KMS-11 (cell line): Measurements from ENCODE around the gene ASIC2.

Experiments
- H2AFZ ChIP-seq: fragments of 200-600 bp; sonication (generic); 2 replicates; pipeline ENCODE4 v1.6.1; 2016; ENCODE audit warnings: antibody characterized with exemption, mixed run types, low read depth
- H3K27ac ChIP-seq: fragments of 200-600 bp; sonication (generic); 2 replicates; pipeline ENCODE4 v1.6.1; 2016; ENCODE audit warnings: mild to moderate bottlenecking, mixed run types
- H3K27me3 ChIP-seq: fragments of 200-600 bp; sonication (generic); 2 replicates; pipeline ENCODE4 v1.6.1; 2017; ENCODE audit warnings: mild to moderate bottlenecking, low read depth, mixed run types, moderate library complexity; ENCODE audit not compliant: insufficient read depth
- H3K36me3 ChIP-seq: fragments of 200-600 bp; sonication (generic); 2 replicates; pipeline ENCODE4 v1.6.1; 2017; ENCODE audit warnings: mild to moderate bottlenecking, mixed run types; ENCODE audit not compliant: insufficient read depth
- H3K4me1 ChIP-seq: fragments of 200-600 bp; sonication (generic); 2 replicates; pipeline ENCODE4 v1.6.1; 2016; ENCODE audit warnings: mild to moderate bottlenecking, low read depth, mixed run types; ENCODE audit not compliant: poor library complexity, severe bottlenecking
- H3K4me2 ChIP-seq: fragments of 200-600 bp; sonication (generic); 2 replicates; pipeline ENCODE4 v1.7.0; 2016; ENCODE audit warnings: mild to moderate bottlenecking, mixed run types
- H3K4me3 ChIP-seq: fragments of 200-600 bp; sonication (generic); IDR thresholded peaks from 2 replicates; pipeline ENCODE4 v1.6.1; 2017; ENCODE audit warnings: low read depth, low read length, mixed read lengths; ENCODE audit not compliant: insufficient read depth
- H3K79me2 ChIP-seq: fragments of 200-600 bp; sonication (generic); 2 replicates; pipeline ENCODE4 v1.6.1; 2016; ENCODE audit warnings: low read depth, mixed run types; ENCODE audit not compliant: insufficient read depth
- H3K9ac ChIP-seq: fragments of 200-600 bp; sonication (generic); 2 replicates; pipeline ENCODE4 v1.6.1; 2016; ENCODE audit warnings: mild to moderate bottlenecking, mixed run types
- H4K20me1 ChIP-seq: fragments of 200-600 bp; sonication (generic); 2 replicates; pipeline ENCODE4 v1.6.1; 2016; ENCODE audit warnings: mild to moderate bottlenecking, mixed run types; ENCODE audit not compliant: insufficient read depth
- CTCF ChIP-seq: fragments of 200-600 bp; sonication (generic); conservative IDR thresholded peaks from 2 replicates; pipeline ENCODE4 v1.6.1; 2017; ENCODE audit warnings: low read depth, mild to moderate bottlenecking, antibody characterized with exemption, low read length, moderate library complexity, mixed read lengths

Gene ASIC2

GRCh38 chr17:33015716-33016346, 277.3 kb downstream of the ASIC2 start:
- H3K9ac ChIP-seq: no peak overlapping the region
- TF ChIP-seq CTCF: no peak

DNA sequence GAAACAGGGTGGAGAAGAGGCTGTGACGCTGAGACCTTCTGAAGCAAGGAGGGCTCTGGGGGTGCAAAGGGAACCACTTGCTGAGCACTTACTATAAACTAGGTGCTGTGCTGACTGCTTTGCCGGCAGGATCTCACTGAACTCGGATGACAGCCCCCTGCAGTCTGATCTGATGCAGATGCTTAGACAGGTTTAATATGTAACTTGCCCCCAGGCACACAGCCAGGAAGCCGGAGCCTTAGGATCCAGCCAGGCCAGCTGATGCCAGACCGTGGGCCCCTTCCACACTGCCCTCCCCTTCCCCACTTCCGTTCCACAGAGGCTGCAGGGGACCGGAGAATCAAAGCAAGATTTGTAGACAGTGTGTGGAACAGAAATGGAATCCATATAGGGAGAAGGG, 278.3 kb downstream of the ASIC2 start:
- Histone ChIP-seq H3K27me3 (no peaks in the 10 kb centered on the region), H3K4me1 (no peaks in the 10 kb centered on the region), H3K79me2 (no peaks in the 10 kb centered on the region), H3K27ac (no peak overlapping the region), H2AFZ (no peak overlapping the region), H3K36me3 (no peaks in the 10 kb centered on the region), H4K20me1 (no peaks in the 10 kb centered on the region), H3K9ac (no peak overlapping the region), H3K4me2 (no peak overlapping the region), H3K4me3 (no peak overlapping the region)
- no peak for TF ChIP-seq CTCF

More at GRCh38 chr17:33015716-33016346, 277.3 kb downstream of the ASIC2 start:
- no peak overlapping the region for H3K4me3 ChIP-seq
- H3K4me1 ChIP-seq: no peaks in the 10 kb centered on the region
- H2AFZ ChIP-seq: no peak overlapping the region
- no peaks in the 10 kb centered on the region for H3K27me3 ChIP-seq
- no peaks in the 10 kb centered on the region for H3K79me2 ChIP-seq
- H3K27ac ChIP-seq: no peak overlapping the region
- no peaks in the 10 kb centered on the region for H3K36me3 ChIP-seq
- H4K20me1 ChIP-seq: no peaks in the 10 kb centered on the region
- H3K4me2 ChIP-seq: no peak overlapping the region

DNA sequence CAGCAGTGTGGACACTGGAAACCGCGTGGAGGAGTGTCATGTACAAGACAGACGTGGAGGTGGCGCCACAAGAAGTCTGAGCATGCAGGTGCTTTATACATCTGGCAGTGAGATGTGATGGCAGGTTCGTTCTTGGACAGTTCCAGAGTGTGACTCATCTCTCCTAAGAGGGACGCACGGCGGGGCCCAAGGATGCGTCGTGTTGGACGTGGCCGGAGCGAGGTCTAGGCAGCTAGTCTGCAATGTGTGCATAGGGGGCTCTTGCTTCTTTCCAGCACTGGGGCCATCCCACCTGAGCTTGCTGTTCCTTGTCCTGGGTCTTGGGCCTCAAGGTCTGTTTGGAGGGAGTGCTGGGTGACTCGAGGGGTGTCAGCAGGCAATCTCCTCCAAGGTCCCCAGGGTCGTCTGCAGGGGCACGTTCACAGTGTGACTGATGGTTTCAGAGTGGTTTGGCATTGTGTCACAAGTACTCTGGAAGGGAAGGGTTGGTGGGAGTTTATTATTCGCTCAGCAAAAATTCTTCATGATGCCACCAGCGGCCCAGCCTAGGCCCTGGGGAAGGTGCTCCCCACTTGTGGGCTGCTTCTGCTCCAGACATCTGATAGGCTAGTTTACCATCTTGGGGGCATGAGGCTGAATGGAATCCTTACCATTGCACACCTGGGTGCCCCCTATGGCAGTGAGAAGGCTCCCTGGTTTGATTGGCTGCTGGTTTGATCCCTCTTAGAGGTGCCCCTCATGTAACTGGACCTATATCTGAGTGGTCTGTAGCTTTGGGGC, 279.3 kb downstream of the ASIC2 start:
- Histone ChIP-seq H3K36me3 (no peaks in the 10 kb centered on the region), H3K4me3 (no peak overlapping the region), H4K20me1 (no peaks in the 10 kb centered on the region), H3K4me2 (no peak overlapping the region), H3K79me2 (no peaks in the 10 kb centered on the region), H2AFZ (no peak overlapping the region), H3K4me1 (no peaks in the 10 kb centered on the region), H3K27me3 (no peaks in the 10 kb centered on the region), H3K9ac (no peak overlapping the region), H3K27ac (no peak overlapping the region)
- TF ChIP-seq CTCF: no peak

DNA sequence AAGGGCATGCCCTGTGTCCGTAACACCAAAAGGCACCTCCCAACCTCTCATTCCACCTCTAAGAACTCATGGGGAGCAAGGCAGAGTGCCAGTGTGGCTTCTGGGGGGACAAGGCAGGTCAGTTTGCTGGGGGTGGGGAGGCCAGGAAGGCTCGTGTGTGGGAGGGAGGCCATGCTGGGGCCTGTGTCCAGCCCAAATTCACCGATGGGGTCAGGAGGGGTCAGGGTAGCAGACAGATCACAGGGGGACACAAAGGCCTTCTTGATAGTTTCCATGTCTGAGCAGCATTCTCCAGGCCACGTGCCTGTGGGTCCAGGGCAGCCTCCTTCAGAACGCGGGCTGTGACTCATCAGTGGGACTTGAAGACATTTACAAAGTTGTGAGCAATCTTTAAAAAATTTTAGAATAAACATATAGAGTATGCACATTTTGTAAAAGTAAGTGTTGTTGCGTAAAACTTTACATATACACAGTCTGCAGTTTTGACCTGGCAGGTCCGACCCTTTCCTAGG, 280.5 kb downstream of the ASIC2 start:
- Histone ChIP-seq H2AFZ (no peak overlapping the region), H3K4me3 (no peak overlapping the region), H3K79me2 (no peaks in the 10 kb centered on the region), H3K27ac (no peak overlapping the region), H3K4me2 (no peak overlapping the region), H3K27me3 (no peaks in the 10 kb centered on the region), H4K20me1 (no peaks in the 10 kb centered on the region), H3K4me1 (no peaks in the 10 kb centered on the region), H3K36me3 (no peaks in the 10 kb centered on the region), H3K9ac (no peak overlapping the region)
- no peak for TF ChIP-seq CTCF
